AG04449 (cell line): ENCODE data around the gene C16orf96.

Source experiments
- CTCF ChIA-PET: fragments of 350-600 bp; formaldehyde crosslinking; extraction: SDS; loops from one replicate; lab custom pipeline; 2021; ENCODE audit warnings: antibody characterized with exemption; lab: Yijun Ruan, JAX
- POLR2A ChIA-PET: fragments of 400-600, 350-600 bp; formaldehyde crosslinking; extraction: SDS; loops from one replicate; lab custom pipeline; 2020; ENCODE audit warnings: antibody characterized with exemption, inconsistent platforms; lab: Yijun Ruan, JAX
- DNase-seq: peaks from one replicate; pipeline ENCODE4 v3.0.0-alpha.2; 2010; ENCODE audit warnings: low read depth, low spot score
- H3K4me3 ChIP-seq: 2 replicates; pipeline ENCODE4 v1.5.1; 2011; ENCODE audit warnings: low read depth, mild to moderate bottlenecking, control low read depth, low read length
- TF ChIP-seq, protein P1 (sequence below): IDR thresholded peaks from one replicate; pipeline ENCODE4 v1.5.1; 2011; ENCODE audit warnings: mild to moderate bottlenecking, moderate library complexity, low read length, control low read depth, inconsistent platforms; ENCODE audit not compliant: insufficient read depth; ENCODE audit errors: missing control alignments

C16orf96 gene

DNA sequence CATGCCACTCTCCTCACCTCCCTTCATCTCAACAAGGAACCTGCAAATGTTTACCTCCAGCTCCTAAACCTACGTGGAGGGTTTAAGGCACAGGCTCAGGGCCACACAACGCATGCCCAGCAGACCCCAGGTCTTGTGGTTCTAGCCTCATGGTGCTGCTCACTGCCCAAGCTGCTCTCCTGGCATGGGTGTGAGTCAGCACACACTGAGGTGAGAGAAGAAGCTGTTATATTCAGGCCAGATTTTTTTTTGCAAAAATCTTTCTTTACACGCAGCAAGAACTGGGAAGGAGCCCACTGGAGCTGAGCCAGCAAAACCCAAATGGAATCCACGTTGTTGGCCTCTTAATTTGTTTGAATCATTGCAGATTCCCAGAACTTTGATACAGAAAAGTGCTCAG, 5.5 kb upstream of the C16orf96 start:
- ChIA-PET POLR2A (no interaction called here), CTCF (interaction anchor here (0.7 to 14.5 kb wide), 16 partner anchors 11 to 148 kb away, joined by 3 to 267 read pairs (median 4); no protein-coding TSS in a partner anchor)
- no peak for DNase-seq
- TF ChIP-seq, protein P1, sequence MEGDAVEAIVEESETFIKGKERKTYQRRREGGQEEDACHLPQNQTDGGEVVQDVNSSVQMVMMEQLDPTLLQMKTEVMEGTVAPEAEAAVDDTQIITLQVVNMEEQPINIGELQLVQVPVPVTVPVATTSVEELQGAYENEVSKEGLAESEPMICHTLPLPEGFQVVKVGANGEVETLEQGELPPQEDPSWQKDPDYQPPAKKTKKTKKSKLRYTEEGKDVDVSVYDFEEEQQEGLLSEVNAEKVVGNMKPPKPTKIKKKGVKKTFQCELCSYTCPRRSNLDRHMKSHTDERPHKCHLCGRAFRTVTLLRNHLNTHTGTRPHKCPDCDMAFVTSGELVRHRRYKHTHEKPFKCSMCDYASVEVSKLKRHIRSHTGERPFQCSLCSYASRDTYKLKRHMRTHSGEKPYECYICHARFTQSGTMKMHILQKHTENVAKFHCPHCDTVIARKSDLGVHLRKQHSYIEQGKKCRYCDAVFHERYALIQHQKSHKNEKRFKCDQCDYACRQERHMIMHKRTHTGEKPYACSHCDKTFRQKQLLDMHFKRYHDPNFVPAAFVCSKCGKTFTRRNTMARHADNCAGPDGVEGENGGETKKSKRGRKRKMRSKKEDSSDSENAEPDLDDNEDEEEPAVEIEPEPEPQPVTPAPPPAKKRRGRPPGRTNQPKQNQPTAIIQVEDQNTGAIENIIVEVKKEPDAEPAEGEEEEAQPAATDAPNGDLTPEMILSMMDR, result no peak
- no peak overlapping the region for H3K4me3 ChIP-seq

DNA sequence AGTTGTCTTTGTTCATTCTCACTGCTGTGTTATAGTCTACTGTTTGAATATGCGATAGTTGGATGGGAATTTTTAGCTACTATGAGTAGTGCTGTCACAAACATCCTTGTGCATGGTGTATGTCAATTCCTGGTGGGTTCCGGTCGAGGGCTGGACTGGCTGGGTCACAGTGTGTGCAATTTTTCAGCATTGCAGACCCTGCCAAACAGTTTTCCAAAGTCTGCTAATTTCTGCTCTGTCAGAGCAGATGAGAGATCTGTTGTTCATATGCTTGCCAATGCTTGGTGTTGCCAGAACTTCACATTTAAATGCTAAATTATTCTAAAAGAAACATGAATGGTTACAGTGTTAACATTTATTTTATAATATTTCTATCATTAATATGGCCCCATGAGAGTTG, 3.6 kb upstream of the C16orf96 start:
- ChIA-PET CTCF (interaction anchor here (0.8 to 14.5 kb wide), 6 partner anchors 9 to 43 kb away, joined by 3 to 267 read pairs (median 5); no protein-coding TSS in a partner anchor), POLR2A (no interaction called here)
- H3K4me3 ChIP-seq, result no peak overlapping the region
- TF ChIP-seq, protein P1, result no peak
- no peak for DNase-seq

DNA sequence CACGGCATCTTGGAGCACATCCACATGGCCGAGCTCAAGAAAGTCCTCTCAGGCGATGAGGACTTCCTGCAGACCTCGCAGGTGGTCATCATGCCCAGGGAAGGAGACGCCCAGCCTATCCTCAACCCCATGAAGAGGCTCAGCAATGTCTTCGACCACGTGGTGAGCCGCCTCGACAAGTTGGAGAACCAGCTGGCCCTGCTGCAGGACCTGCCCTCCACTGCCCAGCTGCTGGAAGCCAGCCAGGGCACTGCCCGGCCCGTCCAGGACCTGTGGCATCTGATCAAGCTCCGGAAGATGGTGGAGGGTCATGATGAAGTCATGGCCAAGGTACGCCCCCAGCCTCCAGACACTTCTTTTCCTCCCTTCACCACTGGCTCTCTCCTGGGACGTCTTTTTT, 440 bp downstream of the C16orf96 start:
- no peak overlapping the region for H3K4me3 ChIP-seq
- DNase-seq, result no peak
- TF ChIP-seq, protein P1, result no peak
- ChIA-PET POLR2A (no interaction called here), CTCF (interaction anchor here (0.9 to 1.9 kb wide), 8 partner anchors 8 to 67 kb away, joined by 3 to 11 read pairs (median 4); partner anchors contain the start of gene CDIP1)

DNA sequence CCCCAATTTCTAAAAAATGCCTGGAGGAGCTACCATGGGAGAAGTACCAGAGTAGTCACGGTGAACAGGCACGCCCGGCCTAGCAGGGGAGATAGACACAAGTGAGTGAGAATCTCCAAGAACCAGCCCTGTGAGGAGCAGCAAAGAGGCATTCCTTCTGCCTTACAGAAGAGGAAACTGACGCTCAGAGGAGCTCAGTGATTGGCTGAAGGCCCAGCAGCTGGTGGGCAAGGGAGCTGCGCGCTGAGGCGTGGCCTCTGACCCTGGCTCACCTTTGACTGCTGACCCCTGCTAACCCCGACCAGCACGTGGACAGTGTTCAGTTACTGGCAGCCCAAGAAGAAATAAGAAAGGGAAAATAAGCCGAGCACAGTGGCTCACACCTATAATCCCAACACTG, 1.8 kb downstream of the C16orf96 start:
- ChIA-PET CTCF (interaction anchor here (2.5 kb wide), 1 partner anchor 10 kb away, joined by 14 read pairs; no protein-coding TSS in a partner anchor), POLR2A (no interaction called here)
- TF ChIP-seq, protein P1, result no peak
- H3K4me3 ChIP-seq, result no peak overlapping the region
- DNase-seq, result no peak

DNA sequence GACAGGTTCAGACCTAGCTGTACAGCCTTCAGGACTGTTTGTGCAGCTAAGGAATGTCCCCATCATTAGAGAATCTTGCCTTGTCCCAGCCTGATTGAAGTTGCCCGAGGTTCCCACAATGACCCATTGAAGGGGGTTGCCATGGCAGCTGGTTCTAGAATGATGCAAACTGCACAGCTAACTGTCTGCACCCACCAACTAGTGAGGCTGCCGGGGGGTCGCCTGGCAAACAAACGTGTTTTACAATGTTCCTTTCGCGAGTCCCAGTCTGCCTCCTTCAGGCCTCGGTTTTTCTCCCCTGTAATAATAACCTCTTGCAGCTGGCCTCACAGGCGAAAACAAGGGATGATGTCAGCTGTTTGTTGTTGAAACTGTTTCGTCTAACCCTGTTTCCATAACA, 5.5 kb downstream of the C16orf96 start:
- TF ChIP-seq, protein P1, result no peak
- DNase-seq, result no peak
- ChIA-PET CTCF (interaction anchor here (3.1 to 3.9 kb wide), 3 partner anchors 10 to 25 kb away, joined by 17 to 23 read pairs (median 20); no protein-coding TSS in a partner anchor), POLR2A (no interaction called here)
- no peak overlapping the region for H3K4me3 ChIP-seq

DNA sequence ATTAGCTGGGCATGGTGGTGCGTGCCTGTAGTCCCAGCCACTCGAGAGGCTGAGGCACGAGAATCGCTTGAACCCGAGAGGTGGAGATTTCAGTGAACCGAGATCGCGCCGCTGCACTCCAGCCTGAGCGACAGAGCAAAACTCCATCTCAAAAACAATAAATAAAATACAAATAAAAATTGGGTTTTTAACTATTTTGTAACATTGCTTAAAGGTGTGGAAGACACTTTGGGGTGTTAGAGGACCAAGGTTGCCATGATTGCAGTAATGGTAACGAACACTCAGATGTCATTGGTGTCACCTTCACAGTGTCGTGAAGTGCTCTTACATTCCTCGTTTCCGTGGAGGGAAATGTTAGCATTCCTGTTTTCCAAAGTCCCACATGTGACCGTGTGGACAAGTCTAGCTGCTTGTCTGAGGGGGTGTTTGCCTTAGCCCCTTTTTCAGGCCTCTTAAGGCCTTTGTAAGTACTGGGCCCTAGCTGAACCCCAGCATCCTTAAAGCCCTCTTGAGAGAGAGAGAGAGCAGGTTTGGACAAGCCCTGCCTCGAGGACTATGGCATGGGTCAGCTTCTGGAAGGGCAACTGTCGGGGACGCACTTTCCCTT, 8.6 kb downstream of the C16orf96 start:
- ChIA-PET POLR2A (no interaction called here), CTCF (interaction anchor here (1.9 kb wide), 1 partner anchor 21 kb away, joined by 7 read pairs; no protein-coding TSS in a partner anchor)
- DNase-seq, result no peak
- TF ChIP-seq, protein P1, result no peak
- no peak overlapping the region for H3K4me3 ChIP-seq
